Spleen (tissue), 11 donors: ENCODE results near the gene HEBP1. TPM values are rescaled to one million over a fixed set of nuclear protein-coding genes. Genes with fewer than 3 reads are reported as not detected.

Experiments used
- DNase-seq: peaks from one replicate; pipeline ENCODE4 v3.0.0-alpha.2; 2020
- H3K27ac ChIP-seq, 8 donors: fragments of 200-600 bp; sonication (generic) in 7 of 8; 1 replicate in 4 of 8; 2 replicates in 4 of 8; pipeline versions ENCODE4 v1.5.0 to v1.8.0; 2016 to 2021; ENCODE audit warnings: inconsistent platforms in 4 of 8, mild to moderate bottlenecking in 4 of 8, moderate library complexity in 1 of 8
- H3K27me3 ChIP-seq, 7 donors: fragments of 200-600 bp; sonication (generic) in 6 of 7; replicated peaks in 1 of 7; 1 replicate in 4 of 7; 2 replicates in 3 of 7; pipeline versions ENCODE4 v1.5.0 to v1.8.0; 2016 to 2021; ENCODE audit warnings: inconsistent platforms in 3 of 7, mild to moderate bottlenecking in 1 of 7
- H3K36me3 ChIP-seq, 6 donors: fragments of 200-600 bp; sonication (generic) in 5 of 6; 1 replicate in 4 of 6; 2 replicates in 2 of 6; pipeline versions ENCODE4 v1.5.0 to v1.8.0; 2016 to 2021; ENCODE audit warnings: inconsistent platforms in 2 of 6
- H3K4me1 ChIP-seq, 6 donors: fragments of 200-600 bp; sonication (generic) in 5 of 6; 1 replicate in 3 of 6; 2 replicates in 3 of 6; pipeline versions ENCODE4 v1.5.0 to v1.8.0; 2016 to 2021; ENCODE audit warnings: inconsistent platforms in 3 of 6
- H3K4me3 ChIP-seq, 8 donors: fragments of 200-600 bp; sonication (generic) in 7 of 8; 1 replicate in 4 of 8; 2 replicates in 4 of 8; pipeline versions ENCODE4 v1.5.0 to v1.8.0; 2016 to 2021; ENCODE audit warnings: inconsistent platforms in 4 of 8, mild to moderate bottlenecking in 4 of 8, moderate library complexity in 2 of 8
- H3K9me3 ChIP-seq, 8 donors: fragments of 200-600 bp; sonication (generic) in 7 of 8; 1 replicate in 4 of 8; 2 replicates in 4 of 8; pipeline versions ENCODE4 v1.5.0 to v1.8.0; 2016 to 2021; ENCODE audit warnings: inconsistent platforms in 4 of 8
- POLR2A ChIP-seq, 3 donors: fragments of 450-650 bp; IDR thresholded peaks; one replicate each; pipeline ENCODE4 v1.5.1; 2017; ENCODE audit warnings: antibody characterized with exemption in 3 of 3, mild to moderate bottlenecking in 1 of 3
- POLR2AphosphoS5 ChIP-seq, 3 donors: sonication (generic); formaldehyde crosslinking; IDR thresholded peaks; one replicate each; pipeline ENCODE4 v1.5.1; 2017; ENCODE audit warnings: antibody characterized with exemption in 3 of 3
- WGBS, 5 donors: extraction: QIAGEN DNeasy Blood & Tissue Kit in 3 of 5; methylation state at CpG; one replicate each; pipeline versions ENCODE4 v1.1.5 to v1.1.7; 2013 to 2018; 5-methylcytosine and 5-hydroxymethylcytosine counted together
- intact Hi-C: fragments of 100-400 bp; cut with DNase I; formaldehyde crosslinking; loops from one replicate; pipeline ENCODE4 v1.15.0; 2023; ENCODE audit warnings: low total_unique reads
- polyA plus RNA-seq, 3 donors: library from polyadenylated mRNA; stranded (reverse); fragments of 200-250 nt; gene quantifications; one replicate each; pipeline ENCODE4 v1.2.1, GENCODE V29; 2013
- total RNA-seq, 7 donors: library from RNA; depleted of rRNA in 3 of 7; stranded (reverse); fragments of >200 nt in 3 of 7; fragmentation: NEBNext Ultra II Directional in 4 of 7; extraction: Animal tissue kit (Norgen Biotek cat#: 25700) in 4 of 7; gene quantifications; one replicate each; pipeline versions ENCODE4 v1.1.0 to v1.2.1, GENCODE V29; 2016 to 2021
- TF ChIP-seq, protein P1 (sequence below), 11 experiments: fragments of 200-600 bp in 7 of 11; fragments of 450-650 bp in 4 of 11; sonication (generic) in 4 of 11; IDR thresholded peaks in 8 of 11; conservative IDR thresholded peaks in 3 of 11; 1 replicate in 7 of 11; 2 replicates in 4 of 11; pipeline versions ENCODE4 v1.4.0 to v1.8.0; 2016 to 2021; ENCODE audit warnings: antibody characterized with exemption in 11 of 11, inconsistent platforms in 4 of 11, mild to moderate bottlenecking in 1 of 11
- donor health status: healthy with polysubstance abuse.
- donor health status: DM: no; HTN: no; CAD: no; lungs with moderate emphysema.
- donor health status: DM: no; HTN: no; CAD: no.
- donor health status: Bipolar disorder and iron deficiency.
- donor health status: healthy.
- donor health status: DM: no; HTN: no; CAD: no.
- donor health status: DM: yes; HTN: yes; CAD: no.

HEBP1 gene
- total and polyA plus RNA-seq, 10 donors = 25.1 to 79.4 (median 60.1) TPM

DNA sequence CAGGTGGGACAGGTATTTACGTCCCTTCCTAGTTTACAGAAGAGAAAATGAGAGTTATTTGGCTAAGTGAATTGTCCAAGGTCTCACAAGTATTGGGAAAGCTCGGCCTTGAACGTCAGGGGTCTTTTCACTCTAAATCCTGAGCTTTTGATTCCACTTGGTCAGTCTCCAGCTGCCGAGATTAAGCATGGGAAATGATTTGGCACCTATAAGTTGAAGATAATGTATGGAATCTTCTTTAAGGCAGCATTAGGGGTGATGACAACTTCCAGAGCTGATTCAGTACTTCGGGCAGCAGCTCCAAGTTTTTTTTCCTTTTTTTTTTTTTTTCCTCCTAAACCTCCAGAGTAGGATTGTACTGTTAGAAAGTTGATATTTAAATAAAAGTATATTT, 44.8 kb upstream of the HEBP1 start:
- H3K27me3 ChIP-seq = no peaks in the 10 kb centered on the region
- peak overlapping the region; percentile 94 to 99 (median 94) for H3K4me3 ChIP-seq
- intact Hi-C loops = no loop called here
- H3K36me3 ChIP-seq = no peaks in the 10 kb centered on the region
- DNase-seq = no peak
- TF ChIP-seq POLR2AphosphoS5 (IDR thresholded peaks at IDR 0.05) (no peak), POLR2A (IDR thresholded peaks at IDR 0.05) (no peak)
- TF ChIP-seq, protein P1, sequence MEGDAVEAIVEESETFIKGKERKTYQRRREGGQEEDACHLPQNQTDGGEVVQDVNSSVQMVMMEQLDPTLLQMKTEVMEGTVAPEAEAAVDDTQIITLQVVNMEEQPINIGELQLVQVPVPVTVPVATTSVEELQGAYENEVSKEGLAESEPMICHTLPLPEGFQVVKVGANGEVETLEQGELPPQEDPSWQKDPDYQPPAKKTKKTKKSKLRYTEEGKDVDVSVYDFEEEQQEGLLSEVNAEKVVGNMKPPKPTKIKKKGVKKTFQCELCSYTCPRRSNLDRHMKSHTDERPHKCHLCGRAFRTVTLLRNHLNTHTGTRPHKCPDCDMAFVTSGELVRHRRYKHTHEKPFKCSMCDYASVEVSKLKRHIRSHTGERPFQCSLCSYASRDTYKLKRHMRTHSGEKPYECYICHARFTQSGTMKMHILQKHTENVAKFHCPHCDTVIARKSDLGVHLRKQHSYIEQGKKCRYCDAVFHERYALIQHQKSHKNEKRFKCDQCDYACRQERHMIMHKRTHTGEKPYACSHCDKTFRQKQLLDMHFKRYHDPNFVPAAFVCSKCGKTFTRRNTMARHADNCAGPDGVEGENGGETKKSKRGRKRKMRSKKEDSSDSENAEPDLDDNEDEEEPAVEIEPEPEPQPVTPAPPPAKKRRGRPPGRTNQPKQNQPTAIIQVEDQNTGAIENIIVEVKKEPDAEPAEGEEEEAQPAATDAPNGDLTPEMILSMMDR (IDR thresholded peaks at IDR 0.05 in 8 of 11, conservative IDR thresholded peaks at IDR 0.05 in 3 of 11) = no peak
- peak overlapping the region in 3 of 8 donors; percentile 52 to 77 (median 72) for H3K27ac ChIP-seq
- WGBS, 5 donors = 12 to 26% (median 16%) methylated on average over 5 of the region's 5 CpGs
- peaks cover 0 to 28% (median 12%) of the 10 kb centered on the region in 6 donors for H3K4me1 ChIP-seq
- no peaks in the 10 kb centered on the region for H3K9me3 ChIP-seq

DNA sequence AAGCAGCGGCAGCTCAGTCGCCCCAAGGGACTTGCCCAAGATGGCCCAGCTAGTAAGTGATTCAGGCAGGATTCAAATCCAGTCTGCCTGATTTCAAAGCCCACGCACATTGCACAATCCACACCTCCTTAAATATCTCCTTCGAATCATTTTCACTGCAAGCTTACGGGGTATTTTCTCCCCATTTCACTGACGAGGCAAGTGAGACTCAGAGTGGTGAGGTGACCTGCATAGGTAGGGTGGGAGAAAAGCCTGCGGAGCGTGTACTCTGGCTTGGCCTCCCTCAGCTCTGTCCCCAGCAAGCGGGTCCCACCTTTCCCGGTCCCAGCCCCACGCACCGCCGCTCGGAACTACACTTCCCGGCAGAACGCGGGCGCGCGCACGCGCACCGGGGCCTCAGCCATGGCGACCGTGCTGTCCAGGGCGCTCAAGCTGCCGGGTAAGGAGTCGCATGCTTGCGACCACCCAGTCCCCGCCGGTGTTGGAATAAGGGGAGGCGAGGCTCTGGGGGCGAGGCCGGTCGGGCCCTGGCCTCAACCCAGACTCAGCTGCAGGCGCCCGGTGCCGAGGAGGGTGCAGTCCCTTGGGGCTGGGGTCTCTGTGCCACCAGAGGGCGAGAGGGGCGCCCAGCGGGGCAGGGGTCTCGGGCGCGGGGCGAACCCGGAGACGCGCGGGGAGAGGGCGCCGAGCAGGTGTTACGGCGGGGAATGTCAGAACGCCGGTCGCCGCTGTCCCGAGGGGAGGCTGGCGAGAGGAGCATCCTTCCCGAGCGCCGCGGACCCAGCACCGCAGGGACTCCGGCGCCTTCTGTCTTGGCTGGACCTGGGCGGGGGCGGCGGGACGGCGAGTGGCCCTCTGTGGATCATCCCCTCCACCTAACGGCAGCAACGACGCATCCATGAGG, 44.2 kb upstream of the HEBP1 start, which contains the start of gene FAM234B:
FAM234B (plus strand) TSS at position 380 of the 904 bp plus-strand sequence; CDS start at position 403, 23 bp downstream.
- H3K27ac ChIP-seq = peak within 1 kb of the TSS in 6 of 8 donors; percentile 52 to 77 (median 72)
- TF ChIP-seq, protein P1 (IDR thresholded peaks at IDR 0.05 in 8 of 11, conservative IDR thresholded peaks at IDR 0.05 in 3 of 11) = peak in 2 of 11 experiments; percentile 13 to 21
- TF ChIP-seq POLR2AphosphoS5 (IDR thresholded peaks at IDR 0.05) (peak; percentile 79 to 86 (median 83)), POLR2A (IDR thresholded peaks at IDR 0.05) (no peak)
- peak within 1 kb of the TSS; percentile 94 to 99 (median 94) for H3K4me3 ChIP-seq
- no peaks in the 10 kb centered on the region for H3K36me3 ChIP-seq
- intact Hi-C loops = no loop called here
- peak; percentile 94 for DNase-seq
- peaks cover 0 to 34% (median 12%) of the 10 kb centered on the region in 6 donors for H3K4me1 ChIP-seq
- no peaks in the 10 kb centered on the region for H3K27me3 ChIP-seq
- 3 to 6% (median 4%) methylated on average over 36 to 74 of the region's 74 CpGs for WGBS, 5 donors
- no peaks in the 10 kb centered on the region for H3K9me3 ChIP-seq

DNA sequence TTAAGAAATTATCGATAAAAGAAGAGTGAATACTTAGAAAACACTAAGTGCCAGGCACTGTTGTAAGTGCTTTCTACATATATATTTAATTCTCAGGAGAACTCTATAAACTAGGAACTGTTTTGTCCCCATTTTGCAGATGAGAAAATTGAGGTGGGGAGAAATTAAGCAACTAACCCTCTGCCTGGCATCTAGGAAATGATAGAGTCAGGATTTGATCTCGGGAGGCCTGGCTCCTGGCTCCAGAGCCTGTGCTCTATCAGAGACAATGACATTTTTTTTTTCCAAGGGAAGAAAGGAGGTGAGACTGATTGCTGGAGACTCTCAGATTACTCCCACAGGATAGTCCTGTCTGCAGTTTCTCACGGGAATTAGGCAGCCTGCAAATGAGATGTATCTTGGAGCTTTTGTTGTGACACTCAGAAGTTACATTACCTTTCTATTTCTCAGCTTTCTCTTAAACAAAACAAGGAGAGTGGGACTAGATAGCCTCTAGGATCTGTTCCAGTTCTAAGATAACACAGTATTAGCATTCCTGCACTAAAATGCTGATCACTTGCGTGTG, 42.7 kb upstream of the HEBP1 start:
- Histone ChIP-seq H3K36me3 (no peaks in the 10 kb centered on the region), H3K4me3 (no peak overlapping the region), H3K9me3 (no peaks in the 10 kb centered on the region), H3K27ac (no peak overlapping the region), H3K27me3 (no peaks in the 10 kb centered on the region), H3K4me1 (peaks cover 0 to 36% (median 12%) of the 10 kb centered on the region in 6 donors)
- 86 to 96% (median 92%) methylated on average over 4 of the region's 4 CpGs for WGBS, 5 donors
- intact Hi-C loops = no loop called here
- no peak for TF ChIP-seq POLR2AphosphoS5 (IDR thresholded peaks at IDR 0.05)
- TF ChIP-seq, protein P1 (IDR thresholded peaks at IDR 0.05 in 8 of 11, conservative IDR thresholded peaks at IDR 0.05 in 3 of 11) = no peak
- no peak for TF ChIP-seq POLR2A (IDR thresholded peaks at IDR 0.05)
- DNase-seq = no peak

DNA sequence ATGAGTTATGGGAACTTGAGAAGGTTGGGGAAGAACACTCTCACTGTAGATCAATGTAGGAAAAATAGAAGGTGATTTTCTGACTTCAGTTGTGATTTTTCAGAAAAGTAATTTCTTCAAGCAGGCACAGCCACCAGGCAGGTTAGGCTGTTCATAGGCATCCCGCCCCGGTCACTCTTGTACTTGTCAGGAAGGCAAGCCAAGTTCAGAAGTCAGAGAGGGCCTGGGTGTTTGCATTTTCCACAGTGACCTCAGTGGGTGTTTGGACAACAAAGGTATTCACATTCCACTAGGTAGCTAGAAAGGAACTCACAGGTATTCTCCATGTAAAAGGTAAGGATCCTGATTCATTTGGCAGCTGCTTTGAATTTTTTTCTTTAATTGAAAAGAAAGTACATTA, 41.2 kb upstream of the HEBP1 start:
- no peak for TF ChIP-seq POLR2AphosphoS5 (IDR thresholded peaks at IDR 0.05)
- TF ChIP-seq POLR2A (IDR thresholded peaks at IDR 0.05) = no peak
- TF ChIP-seq, protein P1 (IDR thresholded peaks at IDR 0.05 in 8 of 11, conservative IDR thresholded peaks at IDR 0.05 in 3 of 11) = no peak
- Histone ChIP-seq H3K4me1 (peaks cover 0 to 36% (median 12%) of the 10 kb centered on the region in 6 donors), H3K27me3 (no peaks in the 10 kb centered on the region), H3K9me3 (no peaks in the 10 kb centered on the region), H3K36me3 (no peaks in the 10 kb centered on the region), H3K4me3 (no peak overlapping the region), H3K27ac (no peak overlapping the region)
- intact Hi-C loops = no loop called here
- WGBS, 5 donors = 87 to 97% (median 95%) methylated on average over 2 of the region's 2 CpGs
- DNase-seq = no peak
